ENCODE measurements around the gene PCP4L1.
"Not testable (repeated sequence)": the region's sequence is repeated elsewhere in the genome, so short reads cannot be mapped to it uniquely, and the experiment has no call there.

- not testable (repeated sequence) for TF ChIP-seq EZH2, CTCF (IDR thresholded peaks at IDR 0.05)
These were observed 2.5 kb upstream of the PCP4L1 start for GRCh38 chr1:161255955-161256520.

Measured in neural progenitor cell (in vitro differentiated cells).